GM12801 (cell line): ENCODE results near the gene IFIT5.

Experiments used
- CTCF ChIP-seq: IDR thresholded peaks from one replicate; pipeline ENCODE4 v1.5.1; 2011; ENCODE audit warnings: control low read depth; ENCODE audit not compliant: insufficient read length; ENCODE audit errors: extremely low read depth

The IFIT5 gene

DNA sequence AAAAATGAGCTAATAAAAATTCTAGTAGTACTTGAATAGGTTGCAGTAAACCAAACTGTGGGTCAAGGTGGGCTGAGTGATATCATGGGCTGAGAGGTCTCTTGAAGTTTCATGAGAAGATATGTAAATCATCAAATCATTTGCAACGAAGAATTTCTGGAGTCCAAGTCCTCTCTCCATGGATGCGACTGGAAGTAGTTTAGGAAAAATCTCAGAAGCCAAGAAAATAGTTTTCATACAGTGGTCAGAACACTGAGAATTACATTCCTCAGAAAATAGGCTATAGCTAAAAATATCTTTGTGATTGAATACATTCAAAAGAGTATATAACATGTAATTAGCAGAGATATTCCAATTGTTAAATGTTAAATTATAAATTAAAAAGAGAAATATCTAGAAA, 25.6 kb upstream of the IFIT5 start:
- no peak for TF ChIP-seq CTCF

DNA sequence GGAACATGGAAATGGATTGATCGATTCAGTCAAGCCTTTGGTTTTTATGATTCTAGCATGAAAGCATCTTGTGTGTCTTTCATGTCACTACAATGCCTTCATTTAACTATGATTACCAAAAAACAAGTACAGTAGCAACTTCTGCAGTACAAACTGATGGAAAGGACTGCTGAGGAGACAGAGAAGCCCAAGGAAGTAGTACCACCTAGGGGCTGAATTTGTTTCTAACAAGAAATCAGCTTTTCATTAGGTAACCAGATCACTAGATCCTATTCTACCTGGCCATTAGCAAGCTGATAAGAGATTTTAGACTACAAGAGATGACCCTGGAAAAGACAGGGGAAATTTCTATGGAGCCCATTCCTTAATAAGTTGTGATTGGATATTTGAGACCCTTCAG, 25.1 kb upstream of the IFIT5 start:
- TF ChIP-seq CTCF = no peak

GRCh38 chr10:89390476-89391225, 23.7 kb upstream of the IFIT5 start:
- TF ChIP-seq CTCF = no peak

GRCh38 chr10:89391907-89392756, 22.2 kb upstream of the IFIT5 start, which contains the start of gene IFIT1:
Gene IFIT1, plus strand, starts transcription at chr10:89392623. Its CDS starts 90 bp downstream, at chr10:89392713.
- no peak for TF ChIP-seq CTCF

GRCh38 chr10:89392974-89393373, 21.4 kb upstream of the IFIT5 start:
- TF ChIP-seq CTCF = no peak

DNA sequence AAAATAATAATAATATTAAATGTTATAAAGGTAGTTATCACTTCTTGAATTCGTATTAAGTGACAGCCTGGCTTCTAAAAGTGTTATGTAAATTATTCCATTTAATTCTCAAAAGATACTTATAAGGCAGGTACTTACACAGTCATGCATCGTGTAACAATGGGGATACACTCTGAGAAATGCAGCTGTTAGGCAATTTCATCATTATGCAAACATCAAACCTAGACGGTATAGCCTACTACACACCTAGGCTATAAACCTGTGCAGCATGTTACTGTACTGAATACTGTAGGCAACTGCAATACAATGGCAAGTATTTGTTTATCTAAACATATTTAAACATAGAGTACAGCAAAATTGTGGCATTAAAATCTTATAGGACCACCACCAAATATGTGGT, 20.5 kb upstream of the IFIT5 start:
- TF ChIP-seq CTCF = no peak

DNA sequence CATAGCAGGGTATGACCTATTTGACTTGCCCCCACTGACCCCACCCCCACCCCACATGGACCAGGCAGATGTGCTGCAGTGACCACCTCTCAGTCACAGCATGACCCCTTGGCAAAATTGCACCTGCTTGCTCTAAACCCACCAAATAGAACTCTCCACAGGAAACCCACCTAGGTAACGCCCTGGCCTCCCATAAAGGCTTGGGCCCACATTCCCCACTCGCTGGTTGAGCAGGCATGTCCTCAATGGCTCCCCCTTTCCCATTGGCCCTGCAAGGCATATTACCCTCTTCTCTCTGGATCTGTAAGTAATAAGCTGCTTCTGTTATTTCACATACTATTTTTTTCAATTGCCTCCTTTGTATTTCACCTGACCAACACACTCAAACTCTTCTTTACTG, 19.2 kb upstream of the IFIT5 start:
- no peak for TF ChIP-seq CTCF
